LNCAP (cell line): ENCODE results near the gene DGKG.
A peak's percentile ranks its signal among the peaks of the same experiment; 100 is the strongest.

Experiments
- TF ChIP-seq, protein P1 (sequence below): fragments of 450-650 bp; IDR thresholded peaks from 2 replicates; pipeline ENCODE4 v1.5.1; 2017; ENCODE audit warnings: mild to moderate bottlenecking

Gene DGKG

DNA sequence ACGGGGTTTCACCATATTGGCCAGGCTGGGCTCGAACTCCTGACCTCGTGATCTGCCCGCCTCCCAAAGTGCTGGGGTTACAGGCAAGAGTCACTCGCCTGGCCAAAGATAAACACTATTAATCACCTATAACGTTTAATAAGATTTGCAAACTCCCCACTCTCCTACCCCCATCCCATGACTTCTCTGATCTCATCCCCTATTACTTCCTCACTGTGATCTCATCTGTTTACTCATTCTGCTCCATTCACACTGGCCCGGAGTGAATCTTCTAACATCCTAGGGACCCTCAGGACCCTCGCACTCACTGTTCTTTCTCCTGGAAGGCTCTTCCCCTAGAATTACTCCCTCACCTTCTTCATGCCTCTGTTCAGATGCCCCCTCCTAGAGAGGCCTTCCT lies 78.9 kb downstream of the DGKG start:
- TF ChIP-seq, protein P1, sequence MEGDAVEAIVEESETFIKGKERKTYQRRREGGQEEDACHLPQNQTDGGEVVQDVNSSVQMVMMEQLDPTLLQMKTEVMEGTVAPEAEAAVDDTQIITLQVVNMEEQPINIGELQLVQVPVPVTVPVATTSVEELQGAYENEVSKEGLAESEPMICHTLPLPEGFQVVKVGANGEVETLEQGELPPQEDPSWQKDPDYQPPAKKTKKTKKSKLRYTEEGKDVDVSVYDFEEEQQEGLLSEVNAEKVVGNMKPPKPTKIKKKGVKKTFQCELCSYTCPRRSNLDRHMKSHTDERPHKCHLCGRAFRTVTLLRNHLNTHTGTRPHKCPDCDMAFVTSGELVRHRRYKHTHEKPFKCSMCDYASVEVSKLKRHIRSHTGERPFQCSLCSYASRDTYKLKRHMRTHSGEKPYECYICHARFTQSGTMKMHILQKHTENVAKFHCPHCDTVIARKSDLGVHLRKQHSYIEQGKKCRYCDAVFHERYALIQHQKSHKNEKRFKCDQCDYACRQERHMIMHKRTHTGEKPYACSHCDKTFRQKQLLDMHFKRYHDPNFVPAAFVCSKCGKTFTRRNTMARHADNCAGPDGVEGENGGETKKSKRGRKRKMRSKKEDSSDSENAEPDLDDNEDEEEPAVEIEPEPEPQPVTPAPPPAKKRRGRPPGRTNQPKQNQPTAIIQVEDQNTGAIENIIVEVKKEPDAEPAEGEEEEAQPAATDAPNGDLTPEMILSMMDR = no peak

DNA sequence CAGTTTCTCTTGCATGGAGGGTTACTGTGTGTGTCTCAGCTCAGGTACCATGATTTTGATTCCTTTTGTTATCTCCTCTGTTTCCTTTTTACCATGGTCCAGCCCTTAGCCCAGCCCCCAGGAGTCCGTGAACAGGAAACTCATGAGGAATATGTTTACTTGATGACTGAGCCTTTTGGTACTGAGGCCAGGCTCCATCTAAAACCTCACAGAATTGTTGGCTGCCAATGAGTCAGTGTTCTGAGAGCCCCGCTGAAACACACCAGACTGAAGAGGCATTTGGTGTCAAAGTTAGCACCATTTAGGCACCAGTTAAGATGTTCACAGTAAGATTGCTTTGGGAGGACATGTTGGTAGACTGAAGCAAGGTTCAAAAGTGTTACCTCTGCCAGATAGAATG lies 80.9 kb downstream of the DGKG start:
- TF ChIP-seq, protein P1 = no peak

DNA sequence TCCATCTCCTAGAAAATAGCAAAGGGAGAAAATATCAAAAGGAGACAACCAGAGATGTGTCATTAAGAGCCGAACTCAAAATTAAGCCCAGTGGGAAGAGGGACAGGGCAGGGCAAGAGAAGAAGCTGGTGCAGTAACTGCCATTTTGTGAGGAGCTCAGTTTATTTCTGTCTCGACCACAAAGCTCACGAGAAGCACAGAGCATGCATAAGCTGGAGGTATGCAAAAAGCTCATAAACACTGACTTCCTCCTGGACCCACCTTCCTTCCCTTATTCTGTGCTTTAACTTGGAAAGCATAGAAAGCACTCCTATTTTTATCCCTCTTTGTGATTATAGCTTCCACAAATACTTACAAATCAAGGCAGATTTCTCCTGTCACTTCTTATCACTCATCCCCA lies 81.3 kb downstream of the DGKG start:
- TF ChIP-seq, protein P1 = no peak

DNA sequence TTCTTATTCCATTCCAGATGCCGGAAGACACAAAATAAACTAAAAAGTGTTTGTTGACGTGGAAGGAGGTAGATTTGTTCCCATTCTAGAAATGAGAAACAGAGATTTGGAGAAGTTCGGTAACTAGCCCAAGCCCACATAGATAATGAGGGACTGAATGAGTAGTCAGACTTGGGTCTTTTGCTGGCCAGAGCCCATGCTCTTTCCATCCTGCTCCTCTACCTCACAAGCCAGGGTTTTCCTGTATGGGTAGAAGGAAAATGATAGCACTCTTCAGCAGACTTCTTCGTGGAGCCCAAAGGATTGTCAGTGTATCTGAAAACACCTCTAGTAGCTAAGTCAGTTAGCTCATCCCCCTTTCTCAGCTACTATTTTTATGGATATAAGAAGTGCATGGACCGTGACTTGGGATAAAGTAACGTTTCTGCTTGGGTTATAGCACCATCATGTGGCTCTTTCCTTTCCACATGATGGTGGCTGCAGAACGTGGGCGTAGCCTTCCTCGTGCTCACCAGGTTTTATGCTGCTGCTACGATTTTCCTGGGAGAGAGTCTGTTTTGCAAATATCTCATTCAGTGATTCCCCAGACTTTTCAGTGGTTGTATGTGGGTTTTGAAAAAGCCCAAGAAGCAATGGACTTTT lies 84.6 kb downstream of the DGKG start:
- TF ChIP-seq, protein P1 = peak; percentile 54

DNA sequence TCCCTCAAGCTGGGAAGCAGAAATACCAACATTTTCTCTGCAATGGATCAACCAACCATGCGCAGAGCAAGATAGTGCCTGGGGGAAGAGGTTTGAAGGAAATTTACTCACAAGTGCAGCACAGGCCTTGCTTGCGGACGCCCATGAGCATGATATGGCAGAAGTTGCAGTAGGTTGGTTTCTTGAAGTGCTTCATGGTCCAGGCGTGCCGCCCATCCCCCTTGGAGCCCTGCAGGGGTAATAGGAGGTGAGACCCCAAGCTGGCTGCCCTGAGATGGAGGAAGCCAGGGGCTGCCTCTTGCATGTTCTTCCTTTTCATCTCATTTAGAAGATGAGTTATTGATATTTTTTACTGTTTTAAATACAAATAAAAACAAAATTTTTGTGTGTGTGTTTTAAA lies 86.6 kb downstream of the DGKG start:
- TF ChIP-seq, protein P1 = no peak

DNA sequence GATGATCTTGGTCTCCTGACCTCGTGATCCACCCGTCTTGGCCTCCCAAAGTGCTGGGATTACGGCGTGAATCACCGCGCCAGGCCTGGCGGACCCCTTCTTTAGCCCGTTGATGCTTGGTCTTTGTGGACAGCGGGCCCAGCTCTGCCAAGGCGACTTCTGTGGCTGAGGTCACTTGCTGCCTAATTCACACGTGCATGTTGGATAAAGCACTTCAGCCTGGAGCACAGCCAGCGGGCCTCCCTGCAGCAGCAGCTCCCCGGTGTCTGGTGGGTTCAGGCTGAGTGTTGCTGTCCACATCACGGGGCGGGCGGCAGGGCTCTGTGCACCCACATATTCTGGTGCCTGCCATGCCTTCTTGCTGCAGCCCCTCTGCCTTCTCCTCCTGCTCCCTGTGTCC lies 88.4 kb downstream of the DGKG start:
- TF ChIP-seq, protein P1 = no peak

DNA sequence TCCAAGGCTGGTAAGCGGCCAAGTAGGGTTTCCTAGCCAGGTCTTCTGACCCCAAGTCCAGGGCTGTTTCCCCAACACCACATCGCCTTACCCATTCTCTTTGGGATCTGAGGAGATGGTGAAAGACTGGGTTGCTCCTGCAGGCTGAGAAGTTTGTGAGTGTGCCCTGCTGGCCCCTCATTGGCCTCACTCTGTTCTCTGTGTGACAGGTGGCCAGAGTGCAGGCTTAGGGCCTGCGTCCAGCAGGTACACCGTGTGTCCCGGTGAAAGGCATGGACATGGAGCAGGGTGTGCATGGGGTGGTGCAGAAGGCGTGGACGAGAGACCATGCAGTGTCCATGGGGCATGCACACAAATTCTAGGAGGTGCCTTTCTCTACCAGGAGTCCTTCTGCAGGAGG lies 91.3 kb downstream of the DGKG start:
- TF ChIP-seq, protein P1 = no peak
